CD4-positive, alpha-beta T cell treated with Interferon alpha-2 for 1 hour (primary cell): ENCODE measurements around the gene FREM1.

Experiments used
- DNase-seq, 2 donors: peaks; one replicate each; pipeline ENCODE4 v3.0.0-alpha.2; 2020 to 2022

FREM1 gene

GRCh38 chr9:14869671-14870070 lies 40.6 kb downstream of the FREM1 start:
- no peak for DNase-seq

GRCh38 chr9:14868772-14869583 lies 41.2 kb downstream of the FREM1 start:
- no peak for DNase-seq

GRCh38 chr9:14868418-14868771 lies 41.8 kb downstream of the FREM1 start:
- no peak for DNase-seq

- DNase-seq: no peak
Measured at GRCh38 chr9:14866200-14866749, 44.0 kb downstream of the FREM1 start.

GRCh38 chr9:14864309-14864708 lies 45.9 kb downstream of the FREM1 start:
- no peak for DNase-seq

GRCh38 chr9:14863402-14863801 lies 46.8 kb downstream of the FREM1 start:
- no peak for DNase-seq

GRCh38 chr9:14857449-14858305 lies 52.6 kb downstream of the FREM1 start:
- no peak for DNase-seq

- no peak for DNase-seq
Measured at GRCh38 chr9:14849851-14850250, 60.4 kb downstream of the FREM1 start.

GRCh38 chr9:14849296-14849695 lies 60.9 kb downstream of the FREM1 start:
- DNase-seq: no peak

GRCh38 chr9:14846871-14847311 lies 63.3 kb downstream of the FREM1 start:
- DNase-seq: peak in 1 of 2 donors; percentile 30

- DNase-seq: no peak
Measured at GRCh38 chr9:14843163-14843562, 67.1 kb downstream of the FREM1 start.

- no peak for DNase-seq
Measured at GRCh38 chr9:14842269-14842668, 68.0 kb downstream of the FREM1 start.

GRCh38 chr9:14838701-14839100 lies 71.5 kb downstream of the FREM1 start:
- no peak for DNase-seq

GRCh38 chr9:14836885-14837284 lies 73.3 kb downstream of the FREM1 start:
- DNase-seq: no peak

- no peak for DNase-seq
Measured at GRCh38 chr9:14831661-14832060, 78.6 kb downstream of the FREM1 start.

GRCh38 chr9:14831074-14831473 lies 79.2 kb downstream of the FREM1 start:
- no peak for DNase-seq

GRCh38 chr9:14830057-14830456 lies 80.2 kb downstream of the FREM1 start:
- no peak for DNase-seq

GRCh38 chr9:14829204-14829603 lies 81.0 kb downstream of the FREM1 start:
- no peak for DNase-seq

GRCh38 chr9:14827805-14828204 lies 82.4 kb downstream of the FREM1 start:
- DNase-seq: no peak

GRCh38 chr9:14824481-14824880 lies 85.7 kb downstream of the FREM1 start:
- DNase-seq: no peak

GRCh38 chr9:14823800-14824199 lies 86.4 kb downstream of the FREM1 start:
- DNase-seq: no peak

- no peak for DNase-seq
Measured at GRCh38 chr9:14822666-14823065, 87.6 kb downstream of the FREM1 start.

- no peak for DNase-seq
Measured at GRCh38 chr9:14819183-14819582, 91.0 kb downstream of the FREM1 start.

GRCh38 chr9:14814249-14814628 lies 96.0 kb downstream of the FREM1 start:
- no peak for DNase-seq
